ENCODE results near the gene EPO. TPM values are rescaled to one million over a fixed set of nuclear protein-coding genes. Genes with fewer than 3 reads are reported as not detected.

EPO gene
- total and polyA plus RNA-seq, 2 of the 8 experiments (the other 6 are each of a cell fraction or from before 2014, with no cell fraction given) = 0.42 to 0.95 TPM

DNA sequence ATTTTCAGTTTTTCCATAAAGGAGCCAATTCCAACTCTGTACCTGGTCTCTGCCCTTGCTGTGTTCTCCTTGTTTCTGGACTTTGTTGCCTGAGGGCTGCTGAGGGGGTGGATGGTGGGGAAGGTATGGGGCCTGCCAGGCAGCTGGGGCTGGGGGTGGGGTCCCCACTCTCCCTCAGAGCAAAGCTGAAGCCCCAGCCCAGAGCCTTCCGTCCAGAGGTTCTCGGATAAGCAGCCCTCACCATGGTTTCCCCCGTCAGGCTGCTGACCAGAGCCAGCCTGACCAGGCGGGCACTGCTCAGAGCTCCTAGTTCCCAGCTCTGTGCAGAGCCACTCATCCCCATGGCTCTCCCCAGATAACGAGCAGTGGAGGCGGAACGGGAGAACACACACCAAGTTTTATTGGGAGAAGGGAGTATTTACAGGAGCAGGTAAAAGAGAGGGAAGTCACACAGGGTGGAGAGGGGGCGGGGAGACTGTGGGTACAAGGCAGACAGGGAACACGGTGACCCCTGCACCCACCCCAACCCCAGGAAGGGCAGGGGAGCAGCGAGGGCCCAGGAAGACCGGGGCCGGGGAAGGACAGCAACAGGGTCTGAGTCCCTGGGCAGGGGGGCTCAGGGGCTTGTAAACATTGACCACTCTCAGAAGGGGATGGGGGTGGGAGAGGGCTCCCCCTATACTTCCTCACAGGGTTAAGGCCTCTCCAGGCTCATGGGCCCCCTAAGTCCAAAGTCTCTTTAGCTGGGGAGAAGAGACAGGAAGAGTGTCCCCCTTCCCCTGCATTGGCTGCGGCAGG, 40.9 kb upstream of the EPO start:
- no peak for DNase-seq (ENCODE audit: low read depth in 1 of 2, low spot score in 2 of 2)

More for the DNA sequence above, 40.9 kb upstream of the EPO start:
- Histone ChIP-seq H2BK5ac (ENCODE audit: low read depth, low read length) (no peak overlapping the region), H4K8ac (ENCODE audit: extremely low read depth, insufficient read depth, low read length) (no peak overlapping the region), H3K27ac (ENCODE audit: low read depth, low read length) (no peak overlapping the region; the same call in 1 of the 2 replicates), H3K23ac (ENCODE audit: insufficient read length) (no peak overlapping the region), H3K56ac (replicated peaks; ENCODE audit: insufficient read length, low read depth, low read length) (no peak overlapping the region), H3K4ac (replicated peaks; ENCODE audit: insufficient read length, low read depth, low read length) (no peak overlapping the region), H3K4me1 (replicated peaks in 1 of 4; ENCODE audit: control insufficient read depth in 3 of 4, insufficient read depth in 4 of 4, low read length in 3 of 4) (peaks cover 0 to 7% (median 4%) of the 10 kb centered on the region in 4 experiments; a peak in 6 of 7 replicates), H2AFZ (ENCODE audit: low read length) (no peak overlapping the region), H3K23me2 (ENCODE audit: low read depth, low read length) (peaks cover 5% of the 10 kb centered on the region; the same call in 1 of the 2 replicates), H3K79me2 (ENCODE audit: control insufficient read depth in 1 of 2, insufficient read depth in 2 of 2, low read length in 2 of 2) (no peaks in the 10 kb centered on the region), H3K14ac (ENCODE audit: insufficient read length) (no peak overlapping the region), H2AK5ac (ENCODE audit: low read depth, low read length) (no peak overlapping the region), H2BK15ac (ENCODE audit: low read length) (no peak overlapping the region), H4K91ac (replicated peaks; ENCODE audit: insufficient read length, low read length) (no peak overlapping the region), H2BK20ac (ENCODE audit: low read length) (no peak overlapping the region), H2BK120ac (replicated peaks; ENCODE audit: low read depth, low read length) (no peak overlapping the region), H2BK12ac (ENCODE audit: low read depth, low read length) (no peak overlapping the region), H3K27me3 (replicated peaks in 1 of 4; ENCODE audit: control insufficient read depth in 3 of 4, extremely low read depth in 1 of 4, insufficient read depth in 3 of 4, low read length in 3 of 4) (no peaks in the 10 kb centered on the region), H3K9ac (replicated peaks in 1 of 4; ENCODE audit: extremely low read depth in 1 of 4, low read depth in 3 of 4, low read length in 3 of 4) (no peak overlapping the region), H3K79me1 (ENCODE audit: low read depth, low read length) (peaks cover 3% of the 10 kb centered on the region), H3K18ac (ENCODE audit: extremely low read depth, low read length) (no peak overlapping the region), H4K20me1 (replicated peaks in 1 of 2; ENCODE audit: control insufficient read depth in 1 of 2, insufficient read depth in 2 of 2, low read length in 2 of 2) (peaks cover 13 to 35% of the 10 kb centered on the region in 2 experiments), H3K4me2 (ENCODE audit: insufficient read depth in 1 of 2, low read depth in 2 of 2, low read length in 2 of 2) (no peak overlapping the region; a peak in 1 of 4 replicates), H3K36me3 (ENCODE audit: control insufficient read depth in 2 of 4, insufficient read depth in 4 of 4, low read length in 3 of 4) (peaks cover 20 to 75% (median 45%) of the 10 kb centered on the region in 4 experiments; a peak in 7 of 8 replicates), H3K9me3 (ENCODE audit: insufficient read depth in 2 of 2, low read depth in 1 of 2, low read length in 1 of 2) (no peaks in the 10 kb centered on the region), H4K5ac (ENCODE audit: insufficient read length, low read depth, low read length) (no peak overlapping the region), H3K4me3 (ENCODE audit: extremely low read depth in 1 of 4, insufficient read depth in 2 of 4, low read depth in 3 of 4, low read length in 4 of 4) (no peak overlapping the region)
- POLR2A ChIA-PET (ENCODE audit: partially characterized antibody) = interaction anchor here (0.7 to 10.3 kb wide), 19 partner anchors 10 to 177 kb away, joined by 3 to 257 read pairs (median 5); partner anchors contain the start of genes FBXO24, GIGYF1, MOSPD3 and PCOLCE
- CTCF ChIA-PET (ENCODE audit: partially characterized antibody) = interaction anchor here (0.9 to 20.7 kb wide), 5 partner anchors 13 to 114 kb away, joined by 3 to 254 read pairs (median 5); partner anchors contain the start of genes GIGYF1 and POP7
- TF ChIP-seq SP2 (IDR thresholded peaks at IDR 0.05; ENCODE audit: low read length) (no peak), SIN3A (conservative IDR thresholded peaks at IDR 0.05 in 1 of 2, IDR thresholded peaks at IDR 0.05 in 1 of 2; ENCODE audit: low read depth in 1 of 2, low read length in 2 of 2) (no peak), POLR2AphosphoS5 (IDR thresholded peaks at IDR 0.05; ENCODE audit: low read depth, low read length) (peak; percentile 53; the same call in 1 of the 2 replicates), HDAC2 (IDR thresholded peaks at IDR 0.05; ENCODE audit: borderline replicate concordance in 1 of 2, low read depth in 2 of 2, low read length in 2 of 2) (no peak)
- FAIRE-seq = no peak
- WGBS, 2 experiments (ENCODE audit: extremely low coverage in 1 of 2, insufficient coverage in 1 of 2, insufficient read length in 1 of 2, insufficient replicate concordance in 2 of 2, low coverage in 1 of 2, low lambda C conversion rate in 2 of 2, missing lambda C conversion rate in 1 of 2) = 86% methylated on average over 13 of the region's 13 CpGs; no CpG with 5 or more reads in 1 of the 2 experiments

All from H1 (cell line).